Cerebellar nuclear complex (tissue), 1 donor: ENCODE measurements around the gene C19orf38.

Experiments used
- DNase-seq, 2 experiments: peaks; one replicate each; lab custom pipeline; 2025; lab: John Stamatoyannopoulos, UW

C19orf38 gene

GRCh38 chr19:10848230-10848856 lies at the start of gene C19orf38:
TSS of gene C19orf38 (plus strand) at chr19:10848415. CDS start at chr19:10848509, 94 bp downstream.
- no peak for DNase-seq

- DNase-seq: peak; percentile 53 to 73
Observed at GRCh38 chr19:10800488-10800887, 47.7 kb upstream of the C19orf38 start.

- no peak for DNase-seq
Observed at GRCh38 chr19:10802479-10802878, 45.7 kb upstream of the C19orf38 start.

GRCh38 chr19:10803252-10803651 lies 45.0 kb upstream of the C19orf38 start:
- no peak for DNase-seq

GRCh38 chr19:10805065-10805757 lies 43.0 kb upstream of the C19orf38 start:
- no peak for DNase-seq

- no peak for DNase-seq
Observed at GRCh38 chr19:10805758-10806247, 42.4 kb upstream of the C19orf38 start.

GRCh38 chr19:10808937-10809649 lies 39.1 kb upstream of the C19orf38 start:
- no peak for DNase-seq

- DNase-seq: no peak
Observed at GRCh38 chr19:10809651-10810285, 38.4 kb upstream of the C19orf38 start.

- no peak for DNase-seq
Observed at GRCh38 chr19:10811391-10812111, 36.7 kb upstream of the C19orf38 start.

- DNase-seq: no peak
Observed at GRCh38 chr19:10812196-10812595, 36.0 kb upstream of the C19orf38 start.

GRCh38 chr19:10812902-10813404 lies 35.3 kb upstream of the C19orf38 start:
- no peak for DNase-seq

GRCh38 chr19:10815007-10815536 lies 33.1 kb upstream of the C19orf38 start:
- no peak for DNase-seq

- DNase-seq: no peak
Observed at GRCh38 chr19:10815969-10816644, 32.1 kb upstream of the C19orf38 start.

- no peak for DNase-seq
Observed at GRCh38 chr19:10816691-10817090, 31.5 kb upstream of the C19orf38 start.

- DNase-seq: no peak
Observed at GRCh38 chr19:10817291-10818038, 30.8 kb upstream of the C19orf38 start.

- no peak for DNase-seq
Observed at GRCh38 chr19:10818301-10819123, 29.7 kb upstream of the C19orf38 start.

- DNase-seq: no peak
Observed at GRCh38 chr19:10819124-10820060, 28.8 kb upstream of the C19orf38 start.

GRCh38 chr19:10820173-10820572 lies 28.0 kb upstream of the C19orf38 start:
- DNase-seq: no peak
